Skeletal muscle tissue (tissue), 4 donors: ENCODE results near the gene NEK4. TPM values are rescaled to one million over a fixed set of nuclear protein-coding genes. Genes with fewer than 3 reads are reported as not detected.

ENCODE experiments used
- H3K27ac ChIP-seq: one replicate; pipeline ENCODE4 v1.7.0; 2013; ENCODE audit warnings: mild to moderate bottlenecking, low read depth, low read length, inconsistent platforms
- H3K27me3 ChIP-seq, 3 donors: one replicate each; pipeline ENCODE4 v1.7.0; 2013; ENCODE audit warnings: low read length in 3 of 3; ENCODE audit not compliant: control insufficient read depth in 3 of 3, insufficient read depth in 3 of 3
- H3K36me3 ChIP-seq, 3 donors: one replicate each; pipeline ENCODE4 v1.7.0; 2013; ENCODE audit warnings: low read length in 3 of 3; ENCODE audit not compliant: control insufficient read depth in 3 of 3, insufficient read depth in 3 of 3
- H3K4me1 ChIP-seq, 3 donors: one replicate each; pipeline ENCODE4 v1.7.0; 2013; ENCODE audit warnings: low read length in 3 of 3, mild to moderate bottlenecking in 3 of 3; ENCODE audit not compliant: control insufficient read depth in 3 of 3, insufficient read depth in 3 of 3
- H3K4me3 ChIP-seq, 3 donors: one replicate each; pipeline ENCODE4 v1.7.0; 2013; ENCODE audit warnings: low read length in 3 of 3
- H3K9ac ChIP-seq, 3 donors: one replicate each; pipeline ENCODE4 v1.7.0; 2013; ENCODE audit warnings: low read length in 3 of 3, mild to moderate bottlenecking in 3 of 3, moderate library complexity in 2 of 3, low read depth in 1 of 3
- H3K9me3 ChIP-seq, 3 donors: one replicate each; pipeline ENCODE4 v1.7.0; 2013; ENCODE audit warnings: low read length in 3 of 3; ENCODE audit not compliant: control insufficient read depth in 3 of 3
- total RNA-seq: library from RNA; depleted of rRNA; stranded (reverse); fragments of >200 nt; gene quantifications from one replicate; pipeline ENCODE4 v1.2.3, GENCODE V29; 2014
- donor health status: Osteomylitis.

NEK4 gene
- total RNA-seq, result 11.5 TPM

- Histone ChIP-seq H3K27ac (peak within 1 kb of the TSS; percentile 68), H3K27me3 (no peaks in the 10 kb centered on the region), H3K4me3 (peak within 1 kb of the TSS; percentile 85 to 94 (median 88)), H3K9ac (peak within 1 kb of the TSS; percentile 75 to 95 (median 84)), H3K36me3 (peaks cover 4 to 16% (median 11%) of the 10 kb centered on the region in 3 donors), H3K9me3 (no peaks in the 10 kb centered on the region), H3K4me1 (peaks cover 12 to 16% (median 15%) of the 10 kb centered on the region in 3 donors)
Observed at GRCh38 chr3:52770496-52771333, at the start of gene NEK4. Gene NEK4, minus strand, starts transcription at chr3:52770940. Its CDS starts 194 bp downstream, at chr3:52770746.

- Histone ChIP-seq H3K27me3 (no peaks in the 10 kb centered on the region), H3K4me3 (no peak overlapping the region), H3K4me1 (peaks cover 8 to 13% (median 11%) of the 10 kb centered on the region in 3 donors), H3K9me3 (no peaks in the 10 kb centered on the region), H3K27ac (no peak overlapping the region), H3K9ac (peak overlapping the region in 1 of 3 donors; percentile 25), H3K36me3 (peaks cover 78 to 91% (median 84%) of the 10 kb centered on the region in 3 donors)
Observed at GRCh38 chr3:52819936-52820335, 49.2 kb upstream of the NEK4 start.

GRCh38 chr3:52817860-52818259 is 47.1 kb upstream of the NEK4 start:
- Histone ChIP-seq H3K27me3 (no peaks in the 10 kb centered on the region), H3K36me3 (peaks cover 65 to 84% (median 72%) of the 10 kb centered on the region in 3 donors), H3K9me3 (no peaks in the 10 kb centered on the region), H3K9ac (no peak overlapping the region), H3K27ac (no peak overlapping the region), H3K4me1 (peaks cover 8 to 13% (median 11%) of the 10 kb centered on the region in 3 donors), H3K4me3 (no peak overlapping the region)

GRCh38 chr3:52817221-52817620 is 46.5 kb upstream of the NEK4 start:
- H3K9ac ChIP-seq, result no peak overlapping the region
- peaks cover 59 to 78% (median 66%) of the 10 kb centered on the region in 3 donors for H3K36me3 ChIP-seq
- H3K4me3 ChIP-seq, result no peak overlapping the region
- no peaks in the 10 kb centered on the region for H3K9me3 ChIP-seq
- no peaks in the 10 kb centered on the region for H3K27me3 ChIP-seq
- peaks cover 8 to 13% (median 11%) of the 10 kb centered on the region in 3 donors for H3K4me1 ChIP-seq
- no peak overlapping the region for H3K27ac ChIP-seq

GRCh38 chr3:52816654-52817053 is 45.9 kb upstream of the NEK4 start:
- peaks cover 57 to 75% (median 64%) of the 10 kb centered on the region in 3 donors for H3K36me3 ChIP-seq
- no peak overlapping the region for H3K9ac ChIP-seq
- no peak overlapping the region for H3K4me3 ChIP-seq
- no peaks in the 10 kb centered on the region for H3K27me3 ChIP-seq
- no peaks in the 10 kb centered on the region for H3K9me3 ChIP-seq
- peaks cover 8 to 13% (median 11%) of the 10 kb centered on the region in 3 donors for H3K4me1 ChIP-seq
- H3K27ac ChIP-seq, result no peak overlapping the region

GRCh38 chr3:52816199-52816598 is 45.5 kb upstream of the NEK4 start:
- Histone ChIP-seq H3K9ac (no peak overlapping the region), H3K36me3 (peaks cover 54 to 71% (median 59%) of the 10 kb centered on the region in 3 donors), H3K9me3 (no peaks in the 10 kb centered on the region)

GRCh38 chr3:52813810-52814209 is 43.1 kb upstream of the NEK4 start:
- Histone ChIP-seq H3K4me1 (peaks cover 0 to 4% (median 2%) of the 10 kb centered on the region in 3 donors), H3K36me3 (peaks cover 35 to 47% (median 39%) of the 10 kb centered on the region in 3 donors), H3K9ac (no peak overlapping the region)

More at GRCh38 chr3:52816199-52816598, 45.5 kb upstream of the NEK4 start:
- H3K4me1 ChIP-seq, result peaks cover 8 to 13% (median 11%) of the 10 kb centered on the region in 3 donors
- no peak overlapping the region for H3K27ac ChIP-seq
- H3K27me3 ChIP-seq, result no peaks in the 10 kb centered on the region
- no peak overlapping the region for H3K4me3 ChIP-seq

GRCh38 chr3:52811452-52812011 is 40.8 kb upstream of the NEK4 start:
- no peak overlapping the region for H3K27ac ChIP-seq
- H3K4me3 ChIP-seq, result no peak overlapping the region
- H3K9ac ChIP-seq, result no peak overlapping the region
- H3K36me3 ChIP-seq, result peaks cover 15 to 24% (median 16%) of the 10 kb centered on the region in 3 donors
- H3K27me3 ChIP-seq, result no peaks in the 10 kb centered on the region
- H3K9me3 ChIP-seq, result no peaks in the 10 kb centered on the region
- peaks cover 0 to 4% (median 2%) of the 10 kb centered on the region in 3 donors for H3K4me1 ChIP-seq

More at GRCh38 chr3:52813810-52814209, 43.1 kb upstream of the NEK4 start:
- Histone ChIP-seq H3K4me3 (no peak overlapping the region), H3K9me3 (no peaks in the 10 kb centered on the region), H3K27ac (no peak overlapping the region), H3K27me3 (no peaks in the 10 kb centered on the region)

- Histone ChIP-seq H3K27ac (no peak overlapping the region), H3K27me3 (no peaks in the 10 kb centered on the region), H3K9ac (no peak overlapping the region), H3K9me3 (no peaks in the 10 kb centered on the region), H3K36me3 (peaks cover 9 to 18% (median 10%) of the 10 kb centered on the region in 3 donors), H3K4me1 (peaks cover 0 to 4% (median 2%) of the 10 kb centered on the region in 3 donors), H3K4me3 (no peak overlapping the region)
Observed at GRCh38 chr3:52810923-52811322, 40.2 kb upstream of the NEK4 start.
